Lower leg skin (tissue), 4 donors: Measurements from ENCODE around the gene CNOT4. TPM values are rescaled to one million over a fixed set of nuclear protein-coding genes. Genes with fewer than 3 reads are reported as not detected.

Experiments used
- DNase-seq, 2 donors: peaks; one replicate each; pipeline ENCODE4 v3.0.0-alpha.2; 2019; ENCODE audit warnings: low spot score in 2 of 2
- H3K4me3 ChIP-seq: fragments of 200-600 bp; sonication (generic); 2 replicates; pipeline ENCODE4 v1.5.1; 2017; ENCODE audit warnings: mild to moderate bottlenecking, low read depth; ENCODE audit not compliant: poor library complexity, severe bottlenecking
- CTCF ChIP-seq, 3 donors: fragments of 450-650 bp; IDR thresholded peaks; one replicate each; pipeline ENCODE4 v1.5.1; 2016; ENCODE audit warnings: antibody characterized with exemption in 3 of 3, mild to moderate bottlenecking in 3 of 3, moderate library complexity in 2 of 3
- POLR2A ChIP-seq, 2 donors: fragments of 450-650 bp; IDR thresholded peaks; one replicate each; pipeline ENCODE4 v1.6.1; 2016 to 2017; ENCODE audit warnings: antibody characterized with exemption in 2 of 2, mild to moderate bottlenecking in 1 of 2, moderate library complexity in 1 of 2
- WGBS, 2 donors: methylation state at CpG; one replicate each; pipeline ENCODE4 v1.1.5; 2018; 5-methylcytosine and 5-hydroxymethylcytosine counted together
- intact Hi-C: fragments of 100-400 bp; cut with DNase I; formaldehyde crosslinking; loops from one replicate; pipeline ENCODE4 v1.15.0; 2023; ENCODE audit warnings: low total_unique reads
- total RNA-seq, 4 donors: library from RNA; depleted of rRNA; stranded (reverse); fragments of >200 nt; gene quantifications; one replicate each; pipeline ENCODE4 v1.1.0, GENCODE V29; 2016

Gene CNOT4
- total RNA-seq, 4 donors from 2014 or later: 13.4 to 20.4 (median 16.4) TPM

GRCh38 chr7:135348493-135348892 lies 161.4 kb downstream of the CNOT4 start:
- no peak for DNase-seq
- intact Hi-C loops: no loop called here
- H3K4me3 ChIP-seq: no peak overlapping the region
- no peak for TF ChIP-seq POLR2A (IDR thresholded peaks at IDR 0.05)
- no peak for TF ChIP-seq CTCF (IDR thresholded peaks at IDR 0.05)

- no peak overlapping the region for H3K4me3 ChIP-seq
- no peak for TF ChIP-seq CTCF (IDR thresholded peaks at IDR 0.05)
- no peak for TF ChIP-seq POLR2A (IDR thresholded peaks at IDR 0.05)
- WGBS, 2 donors: 51 to 73% methylated on average over 2 of the region's 2 CpGs
- no peak for DNase-seq
- intact Hi-C loops: no loop called here
Measured at GRCh38 chr7:135343361-135343760, 166.5 kb downstream of the CNOT4 start.

- no peak for TF ChIP-seq CTCF (IDR thresholded peaks at IDR 0.05)
- TF ChIP-seq POLR2A (IDR thresholded peaks at IDR 0.05): no peak
- intact Hi-C loops: no loop called here
- no peak overlapping the region for H3K4me3 ChIP-seq
- WGBS, 2 donors: 35 to 44% methylated on average over 10 of the region's 10 CpGs
- no peak for DNase-seq
Measured at GRCh38 chr7:135342887-135343286, 167.0 kb downstream of the CNOT4 start.

- WGBS, 2 donors: 79 to 94% methylated on average over 5 of the region's 5 CpGs
- DNase-seq: no peak
- no peak overlapping the region for H3K4me3 ChIP-seq
- intact Hi-C loops: no loop called here
- no peak for TF ChIP-seq CTCF (IDR thresholded peaks at IDR 0.05)
- TF ChIP-seq POLR2A (IDR thresholded peaks at IDR 0.05): no peak
Measured at GRCh38 chr7:135341049-135341448, 168.9 kb downstream of the CNOT4 start.

GRCh38 chr7:135337977-135338550 lies 171.8 kb downstream of the CNOT4 start:
- H3K4me3 ChIP-seq: no peak overlapping the region
- intact Hi-C loops: no loop called here
- WGBS, 2 donors: 90 to 93% methylated on average over 5 of the region's 5 CpGs
- no peak for DNase-seq
- TF ChIP-seq POLR2A (IDR thresholded peaks at IDR 0.05) (no peak), CTCF (IDR thresholded peaks at IDR 0.05) (no peak)

- TF ChIP-seq POLR2A (IDR thresholded peaks at IDR 0.05): no peak
- no peak for TF ChIP-seq CTCF (IDR thresholded peaks at IDR 0.05)
- intact Hi-C loops: no loop called here
- 93 to 95% methylated on average over 5 of the region's 5 CpGs for WGBS, 2 donors
- no peak overlapping the region for H3K4me3 ChIP-seq
- DNase-seq: no peak
Measured at GRCh38 chr7:135337506-135337905, 172.4 kb downstream of the CNOT4 start.
